NCI-H510A treated with DMSO at 0.1 percent for 48 hours (cell line): ENCODE data around the gene PEX11B.

ENCODE experiments used
- DNase-seq: peaks from one replicate; lab custom pipeline; 2025; lab: John Stamatoyannopoulos, UW

Gene PEX11B

GRCh38 chr1:145871994-145872924 is 46.3 kb downstream of the PEX11B start:
- no peak for DNase-seq

- no peak for DNase-seq
Measured at GRCh38 chr1:145868232-145868631, 50.3 kb downstream of the PEX11B start.

- DNase-seq = no peak
Measured at GRCh38 chr1:145863282-145864018, 55.1 kb downstream of the PEX11B start.
